DMS53 treated with DMSO at 0.1 percent for 48 hours (cell line): Measurements from ENCODE around the gene ZNF91.
"Not testable (repeated sequence)": the region's sequence is repeated elsewhere in the genome, so short reads cannot be mapped to it uniquely, and the experiment has no call there.

Source experiments
- DNase-seq: peaks from one replicate; lab custom pipeline; 2025; ENCODE audit not compliant: unreplicated experiment; lab: John Stamatoyannopoulos, UW

Gene ZNF91

DNA sequence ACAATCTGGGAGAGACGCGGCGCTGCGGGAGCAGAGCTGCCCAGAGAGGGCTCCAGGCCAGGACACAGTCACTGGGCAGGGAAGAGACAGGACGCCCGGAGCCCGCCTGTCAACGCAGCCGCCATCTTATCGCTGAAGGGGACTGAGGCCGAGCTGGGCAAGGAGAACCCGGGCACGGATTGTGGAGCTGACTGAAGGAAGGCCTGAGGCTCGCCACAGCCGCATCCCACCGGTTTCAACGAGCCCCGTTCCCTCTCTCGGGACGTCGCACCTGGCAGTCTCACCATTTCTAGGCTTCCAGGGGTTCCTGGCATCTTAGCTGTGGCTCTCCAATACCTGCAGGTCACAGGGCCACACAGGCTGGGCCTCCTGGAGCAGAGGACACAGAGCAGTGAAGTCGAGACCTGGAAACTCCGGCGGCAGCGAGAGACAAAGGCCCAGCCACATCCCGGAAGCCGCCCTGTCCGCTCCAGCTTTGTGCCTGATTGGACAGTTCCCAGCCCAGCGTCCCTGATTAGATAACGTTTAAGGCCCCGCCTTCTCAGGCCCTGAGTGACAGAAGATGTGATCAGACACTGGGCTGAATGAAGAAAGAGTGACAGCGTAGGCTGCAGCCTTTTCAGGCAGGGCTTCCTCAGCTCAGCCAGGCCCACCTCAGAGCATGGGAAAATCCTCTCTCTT is at the start of gene ZNF91:
ZNF91 (minus strand) TSS at position 431 of the 681 bp plus-strand sequence; CDS start at position 314, 117 bp downstream.
- DNase-seq, result peak; percentile 88

DNA sequence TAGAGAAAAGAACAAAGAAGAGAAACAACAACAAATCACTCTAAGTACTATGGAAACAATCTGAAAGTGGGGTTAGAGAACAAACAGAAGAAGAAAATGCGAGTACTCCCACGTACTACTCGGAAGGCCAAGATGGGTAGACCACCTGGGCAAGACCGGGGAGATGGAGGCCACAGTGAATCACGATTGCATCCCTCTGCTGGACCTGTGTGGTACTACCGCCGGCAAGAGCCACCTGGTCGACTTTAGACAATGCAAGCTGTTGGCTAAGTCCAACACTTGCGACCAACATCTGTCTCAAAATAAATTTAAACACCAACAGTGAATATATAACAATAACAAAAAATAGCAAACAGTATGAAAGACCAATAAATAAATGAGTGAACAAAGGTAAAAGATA is 45.5 kb upstream of the ZNF91 start:
- DNase-seq, result no peak

DNA sequence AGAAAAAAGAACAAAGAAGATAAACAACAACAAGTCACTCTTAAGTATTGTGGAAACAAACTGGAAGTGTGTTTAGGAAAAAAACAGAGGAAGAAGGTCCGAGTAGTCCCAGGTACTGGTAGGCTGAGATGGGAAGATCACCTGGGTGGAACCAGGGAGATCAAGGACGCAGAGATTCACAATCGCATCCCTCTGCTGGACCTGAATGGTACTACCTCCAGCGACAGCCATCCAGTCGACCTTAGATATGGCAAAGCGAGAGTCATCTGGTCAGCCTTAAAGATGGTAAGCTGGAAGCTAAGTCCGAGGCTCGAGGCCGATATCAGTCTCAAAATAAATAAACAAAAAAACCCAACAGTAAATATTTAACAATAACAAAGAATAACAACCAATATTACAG is 44.9 kb upstream of the ZNF91 start:
- no peak for DNase-seq

DNA sequence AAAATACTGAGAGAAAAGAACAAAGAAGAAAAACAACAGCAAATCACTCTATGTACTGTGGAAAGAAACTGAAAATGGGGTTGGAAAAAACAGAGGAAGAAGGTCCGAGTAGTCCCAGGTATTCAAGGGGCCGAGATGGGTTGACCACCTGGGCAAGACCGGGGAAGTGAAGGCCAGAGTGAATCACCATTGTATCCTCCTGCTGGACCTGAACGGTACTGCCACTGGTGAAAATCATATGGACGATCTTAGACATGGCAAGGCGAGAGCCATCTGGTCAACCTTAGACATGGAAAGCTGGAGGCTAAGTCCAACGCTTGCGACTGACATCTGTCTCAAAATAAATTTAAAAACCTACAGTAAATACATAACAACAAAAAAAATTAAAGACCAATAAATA is 44.4 kb upstream of the ZNF91 start:
- DNase-seq, result no peak

DNA sequence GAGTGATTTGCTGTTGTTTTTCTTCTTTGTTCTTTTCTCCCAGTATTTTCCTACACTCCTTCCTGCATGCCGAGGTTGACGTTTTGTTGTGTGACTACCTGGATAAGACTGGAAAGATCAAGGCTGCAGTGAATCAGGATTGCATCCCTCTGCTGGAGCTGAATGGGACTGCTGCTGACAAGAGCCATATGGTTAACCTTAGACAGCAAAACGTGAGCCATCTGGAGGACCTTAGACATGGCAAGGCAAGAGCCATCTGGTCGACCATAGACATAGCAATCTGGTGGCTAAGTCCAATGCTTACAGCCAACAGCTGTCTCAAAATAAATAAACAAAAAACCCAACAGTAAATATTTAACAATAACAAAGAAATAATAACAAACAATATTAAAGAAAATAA is 42.6 kb upstream of the ZNF91 start:
- peak; percentile 5 for DNase-seq

DNA sequence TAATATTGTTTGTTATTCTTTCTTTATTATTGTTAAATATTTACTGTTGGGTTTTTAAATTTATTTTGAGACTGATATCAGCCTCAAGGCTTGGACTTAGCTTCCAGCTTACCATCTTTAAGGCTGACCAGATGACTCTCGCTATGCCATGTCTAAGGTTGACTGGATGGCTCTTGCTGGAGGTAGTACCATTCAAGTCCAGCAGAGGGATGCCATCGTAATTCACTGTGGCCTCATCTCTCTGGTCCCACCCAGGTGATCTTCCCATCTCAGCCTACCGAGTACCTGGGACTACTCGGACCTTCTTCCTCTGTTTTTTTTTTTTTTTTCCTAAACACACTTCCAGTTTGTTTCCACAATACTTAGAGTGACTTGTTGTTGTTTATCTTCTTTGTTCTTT is 41.7 kb upstream of the ZNF91 start:
- DNase-seq, result no peak

DNA sequence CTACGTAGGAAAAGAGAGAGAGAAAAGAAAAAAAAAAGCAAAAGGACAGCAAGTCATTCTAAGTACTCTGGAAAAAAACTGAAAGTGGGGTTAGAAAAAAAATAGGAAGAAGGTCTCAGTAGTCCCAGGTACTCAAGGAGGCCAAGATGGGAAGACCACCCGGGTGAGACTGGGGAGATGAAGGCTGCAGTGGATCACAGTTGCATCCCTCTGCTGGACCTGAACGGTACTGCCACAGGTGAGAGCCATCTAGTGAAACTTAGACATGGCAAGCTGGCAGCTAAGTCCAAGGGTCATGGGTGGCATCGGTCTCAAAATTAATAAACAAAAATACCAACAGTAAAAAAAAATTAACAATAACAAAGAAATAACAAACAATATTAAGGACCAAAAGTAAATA is 41.0 kb upstream of the ZNF91 start:
- no peak for DNase-seq

DNA sequence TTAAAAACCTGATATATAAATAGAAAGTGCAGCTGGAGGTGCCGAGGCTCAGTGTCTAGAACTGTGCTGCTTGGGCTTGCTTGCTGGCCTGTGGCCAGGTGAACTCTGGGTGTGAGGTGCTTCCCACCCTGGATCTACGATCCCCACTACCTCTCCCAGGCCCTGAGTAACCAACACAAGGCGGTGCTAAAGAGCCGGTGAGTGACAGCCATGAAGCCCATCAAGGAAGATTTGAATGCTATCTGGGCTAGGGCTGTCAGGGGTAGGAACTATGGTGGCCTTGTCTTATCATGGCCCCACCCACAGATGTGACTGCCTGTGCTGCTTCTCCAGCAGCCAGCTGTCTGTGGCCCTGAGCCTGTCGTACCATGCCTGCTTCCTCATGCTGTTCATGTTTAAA is 25.6 kb upstream of the ZNF91 start:
- no peak for DNase-seq

DNA sequence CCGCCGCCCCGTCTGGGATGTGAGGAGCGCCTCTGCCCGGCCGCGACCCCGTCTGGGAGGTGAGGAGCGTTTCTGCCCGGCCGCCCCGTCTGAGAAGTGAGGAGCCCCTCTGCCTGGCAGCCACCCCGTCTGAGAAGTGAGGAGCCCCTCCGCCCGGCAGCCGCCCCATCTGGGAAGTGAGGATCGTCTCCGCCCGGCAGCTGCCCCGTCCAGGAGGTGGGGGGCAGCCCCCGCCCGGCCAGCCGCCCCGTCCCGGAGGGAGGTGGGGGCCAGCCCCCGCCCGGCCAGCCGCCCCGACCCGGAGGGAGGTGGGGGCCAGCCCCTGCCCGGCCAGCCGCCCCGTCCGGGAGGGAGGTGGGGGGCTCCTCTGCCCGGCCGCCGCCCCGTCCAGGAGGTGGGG is 24.0 kb upstream of the ZNF91 start:
- DNase-seq, result not testable (repeated sequence)

DNA sequence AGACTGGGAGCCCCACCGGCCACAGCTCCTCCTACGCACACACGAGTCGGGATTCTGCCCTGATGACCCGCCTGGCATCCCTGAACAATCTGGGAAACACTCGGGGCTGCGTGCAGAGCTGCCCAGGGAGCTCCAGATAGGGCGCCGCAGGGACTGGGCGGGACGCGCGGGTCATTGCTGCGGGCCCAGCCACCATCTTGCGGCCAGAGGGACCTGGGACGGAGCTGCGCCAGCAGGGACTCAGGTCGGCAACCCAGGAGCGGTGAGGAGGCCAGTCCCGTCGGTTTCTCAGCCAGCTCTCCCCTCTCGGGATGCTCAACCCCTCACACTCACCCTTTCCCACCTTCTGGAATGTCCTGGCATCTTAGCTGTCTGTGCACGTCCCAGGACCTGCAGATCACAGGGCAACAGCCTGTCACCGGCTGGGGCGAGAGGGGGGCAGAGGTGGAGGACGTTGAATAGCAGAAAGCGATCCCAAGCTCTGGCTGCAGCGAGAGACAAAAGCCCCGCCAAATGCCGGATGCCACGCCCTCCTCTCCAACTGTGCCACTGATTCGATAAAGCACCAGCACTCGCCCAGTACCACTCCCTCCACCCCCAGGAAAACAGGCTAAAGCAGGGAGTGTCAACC is 20.4 kb upstream of the ZNF91 start:
- DNase-seq, result peak; percentile 37

DNA sequence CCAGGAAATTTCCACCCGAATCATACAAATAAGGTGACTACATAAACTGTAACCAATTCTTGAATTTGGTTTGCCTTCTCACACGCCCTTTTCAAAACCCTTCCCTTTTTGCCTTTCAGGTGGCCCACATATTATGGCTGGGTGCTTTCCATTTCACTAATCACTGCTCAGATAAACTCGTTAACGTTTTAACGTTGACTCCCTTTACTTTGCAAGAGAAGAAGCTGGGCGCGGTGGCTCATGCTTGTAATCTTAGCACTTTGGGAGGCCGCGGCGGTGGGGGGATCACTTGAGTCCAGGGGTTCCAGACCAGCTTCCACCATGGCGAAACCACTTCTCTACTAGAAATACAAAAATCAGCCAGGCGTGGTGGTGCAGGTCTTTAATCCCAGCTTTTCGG is 19.8 kb upstream of the ZNF91 start:
- DNase-seq, result no peak

DNA sequence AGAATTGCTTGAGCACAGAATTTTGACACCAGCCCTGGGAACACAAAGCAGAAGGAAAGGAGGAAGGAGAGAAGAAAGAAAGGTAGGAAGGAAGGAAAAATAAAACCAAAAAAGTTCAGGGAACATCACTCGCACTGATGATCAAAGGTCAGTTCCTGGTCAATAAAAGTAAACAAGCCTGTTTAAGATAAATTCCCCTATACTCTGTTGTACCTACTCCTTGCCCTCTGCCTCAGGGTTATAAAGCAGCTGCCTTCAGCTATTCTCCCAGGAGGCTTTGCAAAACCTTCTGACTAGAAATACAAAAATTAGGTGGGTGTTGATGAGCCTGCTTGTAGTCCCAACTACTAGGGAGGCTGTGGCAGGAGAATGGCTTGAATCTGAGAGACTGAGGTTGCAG is 14.9 kb upstream of the ZNF91 start:
- DNase-seq, result no peak

DNA sequence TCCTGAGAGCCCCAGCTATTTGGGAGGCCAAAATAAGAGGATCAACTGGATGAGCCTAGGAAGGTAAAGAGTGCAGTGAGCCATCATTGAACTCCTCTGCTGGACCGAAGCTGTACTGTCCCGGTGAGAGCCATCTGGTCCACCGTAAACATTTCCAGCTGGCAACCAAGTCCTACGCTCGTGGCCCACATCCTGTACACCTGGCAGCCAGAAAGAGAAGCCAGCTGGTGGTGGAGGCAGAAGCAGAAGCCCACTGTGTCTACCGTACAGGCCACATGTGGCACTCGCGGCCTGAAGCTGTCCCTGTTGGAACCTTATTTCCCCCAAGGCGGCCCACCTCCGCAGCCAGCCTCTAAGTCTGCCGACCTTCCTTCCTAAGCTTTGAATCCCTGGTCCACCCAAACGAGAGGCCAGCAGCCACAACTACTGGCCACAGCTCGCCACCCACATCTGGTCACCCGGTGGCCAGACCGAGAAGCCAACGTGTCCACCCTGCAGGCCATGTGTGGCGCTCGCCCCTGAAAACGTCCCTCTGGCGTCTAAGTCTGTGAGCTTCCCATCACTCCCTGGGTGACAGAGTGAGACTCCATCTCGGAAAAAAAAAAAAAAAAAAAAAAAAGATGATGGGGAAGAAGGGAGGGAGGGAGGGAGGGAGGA is 14.2 kb upstream of the ZNF91 start:
- DNase-seq, result peak; percentile 60

DNA sequence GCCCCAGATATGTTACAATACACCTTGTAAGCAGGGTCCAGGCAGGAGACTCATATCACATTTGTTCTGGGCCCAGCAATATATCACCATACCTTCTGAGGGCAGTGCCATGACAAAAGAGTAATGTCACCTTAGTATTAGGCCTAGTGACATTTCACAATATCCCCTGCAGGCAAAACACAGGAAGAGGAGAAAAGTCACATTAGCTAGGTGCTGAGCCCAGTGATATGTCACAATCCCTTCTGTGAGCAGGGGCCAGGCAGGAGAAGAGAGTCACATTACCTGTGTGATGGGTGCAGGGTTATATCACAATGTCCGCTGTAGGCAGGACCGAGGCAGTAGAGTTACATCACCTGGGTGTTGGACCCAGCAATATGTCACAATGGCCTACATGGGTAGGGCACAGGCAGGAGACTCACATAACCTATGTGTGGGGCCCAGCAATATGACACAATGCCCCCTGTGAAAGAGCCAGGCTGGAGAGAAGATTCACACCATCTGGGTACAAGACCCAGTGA is 12.4 kb upstream of the ZNF91 start:
- no peak for DNase-seq

DNA sequence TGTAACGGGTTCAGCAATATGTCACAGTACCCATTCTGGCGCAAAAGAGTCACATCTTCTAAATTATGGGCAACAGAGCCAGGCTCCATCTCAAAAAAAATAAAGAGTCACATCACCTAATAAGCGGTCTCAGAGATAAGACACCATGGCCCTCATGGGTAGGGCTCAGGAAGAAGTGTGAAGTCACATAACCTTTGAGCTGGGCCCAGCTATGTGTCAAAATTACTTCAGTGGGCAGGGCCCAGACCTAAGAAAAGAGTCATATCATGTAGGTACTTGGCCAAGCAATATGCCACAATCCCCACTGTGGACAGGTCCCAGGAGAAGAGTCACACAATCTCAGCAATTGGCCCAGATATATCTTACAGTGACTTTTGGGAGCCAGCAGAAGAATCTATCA is 11.4 kb upstream of the ZNF91 start:
- no peak for DNase-seq

DNA sequence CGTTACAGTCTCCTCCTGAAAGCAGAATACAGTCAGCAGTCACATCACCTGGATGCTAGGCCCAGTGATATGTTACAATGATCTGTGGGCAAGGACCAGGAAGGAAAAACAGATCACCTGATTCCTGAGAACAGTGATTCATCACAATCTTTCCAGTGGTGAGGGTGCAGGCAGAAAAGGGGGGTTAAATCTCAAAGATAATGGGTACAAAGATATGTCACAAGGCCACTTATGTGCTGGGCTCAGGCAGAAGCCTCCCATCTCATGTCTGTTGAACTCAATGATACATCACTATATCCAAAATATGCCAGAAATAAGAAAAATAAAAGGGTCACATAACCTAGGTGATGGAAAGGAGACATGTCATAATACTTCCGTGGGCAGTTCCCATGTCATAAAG is 10.8 kb upstream of the ZNF91 start:
- no peak for DNase-seq

DNA sequence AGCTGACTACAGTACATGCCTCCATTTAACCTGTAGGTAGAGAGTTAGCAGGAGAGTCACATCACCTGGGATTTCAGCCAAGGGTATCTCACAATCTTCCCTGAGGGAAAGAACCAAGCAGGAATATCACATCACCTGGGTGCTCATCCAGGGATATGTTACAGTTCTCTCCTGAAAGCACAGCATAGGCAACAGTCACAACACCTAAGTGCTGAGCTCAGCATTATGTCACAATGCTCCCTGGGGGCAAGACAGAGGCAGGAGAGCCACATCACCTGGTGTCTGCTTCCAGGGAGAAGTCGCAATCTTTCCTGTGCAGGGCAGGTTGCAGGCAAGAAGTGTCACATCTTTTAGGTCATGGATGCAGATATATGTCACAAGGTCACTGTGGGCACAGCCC is 9.4 kb upstream of the ZNF91 start:
- DNase-seq, result no peak

DNA sequence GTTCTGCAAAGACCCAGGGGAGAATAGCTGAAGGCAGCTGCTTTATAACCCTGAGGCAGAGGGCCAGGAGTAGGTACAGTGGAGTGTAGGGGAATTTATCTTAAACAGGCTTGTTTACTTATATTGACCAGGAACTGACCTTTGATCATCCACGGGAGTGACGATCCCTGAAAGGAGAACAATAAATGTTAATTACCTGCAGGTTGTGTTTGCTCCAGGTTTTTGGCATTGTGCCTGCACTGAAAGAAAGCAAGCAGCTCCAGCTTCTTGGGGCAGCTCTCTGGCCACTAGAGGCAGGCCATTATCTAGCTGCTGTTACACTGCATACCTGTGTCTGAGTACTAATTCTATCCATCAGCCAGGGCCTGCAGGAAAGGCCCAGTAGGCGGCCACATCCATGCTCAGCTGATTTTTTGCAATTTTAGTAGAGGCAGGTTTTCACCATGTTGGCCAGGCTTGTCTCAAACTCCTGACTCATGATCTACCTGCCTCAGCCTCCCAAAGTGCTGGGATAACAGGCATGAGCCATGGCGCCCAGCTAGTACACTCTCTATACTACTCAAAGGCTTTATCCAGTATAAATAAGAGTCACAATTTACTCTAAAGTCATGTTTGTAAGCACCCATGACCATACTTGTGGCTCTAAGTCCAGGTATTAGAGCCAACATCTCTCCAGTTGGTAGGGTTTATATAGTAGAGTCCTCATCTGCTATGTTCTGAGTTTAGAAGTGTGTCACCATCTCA is 8.5 kb upstream of the ZNF91 start:
- peak; percentile 39 for DNase-seq

DNA sequence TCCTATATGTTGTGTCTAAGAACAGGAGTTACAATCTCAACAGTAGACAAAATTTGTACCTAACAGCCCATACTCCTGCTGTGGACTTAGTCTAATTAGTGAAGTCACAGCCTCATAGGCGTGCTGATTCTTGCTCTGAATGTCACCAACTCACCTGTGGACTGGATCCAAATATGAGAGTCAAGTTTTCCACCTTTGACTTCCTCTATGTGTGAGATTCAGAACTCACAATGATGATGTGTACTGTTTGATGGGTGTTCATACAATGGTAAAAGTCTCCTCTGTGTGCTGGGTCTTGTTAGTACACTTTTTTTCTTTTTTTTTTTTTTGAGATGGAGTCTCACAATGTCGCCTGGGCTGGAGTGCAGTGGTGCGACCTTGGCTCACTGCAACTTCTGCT is 7.8 kb upstream of the ZNF91 start:
- no peak for DNase-seq

DNA sequence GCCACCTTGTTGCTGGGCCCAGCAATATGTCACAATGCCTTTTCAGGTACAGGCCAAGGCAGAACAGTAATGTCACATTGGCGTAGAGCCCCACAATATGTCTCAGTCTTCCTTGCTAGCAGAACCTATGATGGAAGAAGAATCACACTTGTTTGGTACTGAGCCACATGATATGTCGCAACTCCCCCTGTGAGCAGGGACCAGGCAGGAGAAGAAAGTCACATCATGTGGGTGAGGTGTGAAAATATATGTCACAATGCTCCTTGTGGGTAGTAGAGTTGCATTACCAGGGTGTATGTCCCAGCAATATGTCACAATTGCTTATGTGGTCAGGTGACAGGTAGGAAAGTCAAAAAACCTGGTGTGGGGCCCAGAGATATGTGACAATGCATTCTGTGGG is 7.1 kb upstream of the ZNF91 start:
- DNase-seq, result no peak

DNA sequence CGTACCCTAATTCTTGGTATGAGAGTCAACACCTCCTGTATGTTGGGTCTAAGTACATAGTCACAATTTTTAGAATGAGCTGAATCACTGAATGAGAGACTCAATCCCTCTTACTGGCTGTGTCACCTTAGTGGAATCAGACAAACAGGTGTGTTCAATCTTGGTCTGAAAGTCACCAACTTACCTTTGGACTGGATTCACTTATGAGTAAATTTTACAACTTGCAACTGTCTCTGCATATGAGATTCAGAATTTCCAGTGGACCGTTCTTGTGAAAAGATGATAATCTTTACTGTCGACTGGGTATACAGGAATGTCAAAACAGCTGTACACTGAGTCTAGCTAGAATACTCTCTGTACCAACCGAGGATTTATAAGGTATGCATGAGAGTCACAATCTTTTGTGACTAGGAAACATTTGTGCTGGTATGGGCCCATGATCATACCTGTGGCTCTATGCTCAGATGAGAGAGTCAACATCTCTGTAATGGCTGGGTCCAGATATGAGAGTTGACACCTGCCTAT is 5.9 kb upstream of the ZNF91 start:
- DNase-seq, result no peak
